Endothelial cell of umbilical vein (primary cell): ENCODE data around the gene BAG5. TPM values are rescaled to one million over a fixed set of nuclear protein-coding genes. Genes with fewer than 3 reads are reported as not detected.
A peak's percentile ranks its signal among the peaks of the same experiment; 100 is the strongest.

Experiments
- BruUV-seq: library from RNA; stranded (reverse); fragments of 400-500 nt; replicated peaks from 2 replicates; lab custom pipeline; 2021; lab: Mats Ljungman, UMichigan
- CTCF ChIA-PET: fragments of 300-600, 350-600 bp; sonication (Branson Sonifier 250); formaldehyde crosslinking; loops from one replicate; lab custom pipeline; 2021; ENCODE audit warnings: antibody characterized with exemption, inconsistent platforms; lab: Charles Lee
- POLR2A ChIA-PET: fragments of 300-600, 350-600 bp; sonication (Branson Sonifier 250); formaldehyde crosslinking; loops from one replicate; lab custom pipeline; 2021; ENCODE audit warnings: antibody characterized with exemption, inconsistent platforms; lab: Charles Lee
- DNase-seq: peaks from one replicate; pipeline ENCODE4 v3.0.0-alpha.2; 2011; ENCODE audit warnings: low read depth, low spot score
- FAIRE-seq: peaks from 2 replicates; lab custom pipeline; 2011; peaks lifted over from hg19 to GRCh38; lab: Jason Lieb, UNC
- H2AFZ ChIP-seq: 2 replicates; pipeline ENCODE4 v1.6.0; 2012; ENCODE audit warnings: low read depth, low read length, control low read depth, inconsistent platforms
- H3K27ac ChIP-seq: 2 replicates; pipeline ENCODE4 v1.5.1; 2011; ENCODE audit warnings: low read depth, mild to moderate bottlenecking, control low read depth, low read length, moderate library complexity; ENCODE audit not compliant: insufficient read depth
- H3K27me3 ChIP-seq, 2 experiments: 2 replicates each; pipeline versions ENCODE4 v1.6.0 to v1.6.1; 2011; ENCODE audit warnings: low read length in 2 of 2, mixed read lengths in 1 of 2; ENCODE audit not compliant: control insufficient read depth in 2 of 2, insufficient read depth in 2 of 2
- H3K36me3 ChIP-seq, 2 experiments: 2 replicates in 1 of 2; 3 replicates in 1 of 2; pipeline ENCODE4 v1.5.1; 2011; ENCODE audit warnings: low read length in 2 of 2, mild to moderate bottlenecking in 1 of 2, moderate library complexity in 1 of 2; ENCODE audit not compliant: control insufficient read depth in 2 of 2, insufficient read depth in 2 of 2; ENCODE audit errors: extremely low read depth in 1 of 2
- H3K4me1 ChIP-seq: 3 replicates; pipeline ENCODE4 v1.5.1; 2011; ENCODE audit warnings: mild to moderate bottlenecking, low read length; ENCODE audit not compliant: control insufficient read depth, insufficient read depth; ENCODE audit errors: extremely low read depth
- H3K4me2 ChIP-seq: 2 replicates; pipeline ENCODE4 v1.6.1; 2011; ENCODE audit warnings: low read length, control low read depth, mixed read lengths; ENCODE audit not compliant: insufficient read depth
- H3K4me3 ChIP-seq, 3 experiments: fragments of 200-600 bp in 1 of 3; sonication (generic), shearing (Covaris generic) in 1 of 3; replicated peaks in 1 of 3; 2 replicates each; pipeline ENCODE4 v1.5.1; 2011 to 2016; ENCODE audit warnings: control low read depth in 3 of 3, low read length in 3 of 3, mild to moderate bottlenecking in 2 of 3, inconsistent platforms in 1 of 3, low read depth in 1 of 3, moderate library complexity in 1 of 3; ENCODE audit not compliant: insufficient read depth in 1 of 3
- H3K79me2 ChIP-seq: 2 replicates; pipeline ENCODE4 v1.6.0; 2012; ENCODE audit warnings: low read length, inconsistent platforms; ENCODE audit not compliant: control insufficient read depth, insufficient read depth
- H3K9ac ChIP-seq: replicated peaks from 2 replicates; pipeline ENCODE3; 2011; ENCODE audit warnings: low read length, control low read depth; ENCODE audit not compliant: insufficient read depth; ENCODE audit errors: extremely low read depth
- H3K9me1 ChIP-seq: replicated peaks from 3 replicates; pipeline ENCODE4 v1.6.0; 2011; ENCODE audit warnings: mild to moderate bottlenecking, low read length; ENCODE audit not compliant: control insufficient read depth, insufficient read depth; ENCODE audit errors: extremely low read depth
- H3K9me3 ChIP-seq: replicated peaks from 2 replicates; pipeline ENCODE4 v1.5.1; 2012; ENCODE audit warnings: low read length, inconsistent platforms; ENCODE audit not compliant: control insufficient read depth, insufficient read depth
- H4K20me1 ChIP-seq: replicated peaks from 2 replicates; pipeline ENCODE3; 2011; ENCODE audit warnings: mild to moderate bottlenecking, low read length; ENCODE audit not compliant: control insufficient read depth, insufficient read depth; ENCODE audit errors: extremely low read depth
- EZH2 ChIP-seq: IDR thresholded peaks from 2 replicates; pipeline ENCODE4 v1.6.1; 2012; ENCODE audit warnings: borderline replicate concordance, low read depth, mild to moderate bottlenecking, moderate library complexity, low read length, inconsistent platforms; ENCODE audit not compliant: severe bottlenecking
- FOS ChIP-seq: IDR thresholded peaks from 2 replicates; pipeline ENCODE4 v1.6.1; 2011; ENCODE audit warnings: mild to moderate bottlenecking, low read length, moderate library complexity, borderline replicate concordance; ENCODE audit not compliant: insufficient read depth
- GATA2 ChIP-seq: IDR thresholded peaks from 2 replicates; pipeline ENCODE4 v1.7.0; 2011; ENCODE audit warnings: low read depth, mild to moderate bottlenecking, moderate library complexity, mixed read lengths, low read length; ENCODE audit not compliant: insufficient read length, insufficient read depth
- JUN ChIP-seq: IDR thresholded peaks from 2 replicates; pipeline ENCODE4 v1.6.1; 2011; ENCODE audit warnings: borderline replicate concordance, low read depth; ENCODE audit not compliant: insufficient read length, insufficient read depth
- MYC ChIP-seq: IDR thresholded peaks from one replicate; pipeline ENCODE4 v1.6.1; 2011; ENCODE audit warnings: mild to moderate bottlenecking, low read depth, low read length
- POLR2A ChIP-seq: IDR thresholded peaks from 2 replicates; pipeline ENCODE4 v1.6.1; 2012; ENCODE audit warnings: low read depth, mild to moderate bottlenecking, control low read depth, low read length
- POLR2AphosphoS5 ChIP-seq: IDR thresholded peaks from 2 replicates; pipeline ENCODE4 v1.6.1; 2012; ENCODE audit warnings: low read depth, mild to moderate bottlenecking, control low read depth, low read length, moderate library complexity; ENCODE audit not compliant: insufficient read depth
- dilution Hi-C: fragments of 300-500 bp; cut with MboI; formaldehyde crosslinking; loops from one replicate; pipeline ENCODE4 v1.15.0; 2019; ENCODE audit warnings: low sequenced_read_pairs; ENCODE audit not compliant: extremely low pct_ligation_motif_present
- intact Hi-C: fragments of 100-400 bp; cut with micrococcal nuclease; formaldehyde crosslinking; loops from one replicate; pipeline ENCODE4 v1.10.0; 2022
- polyA plus RNA-seq, 4 experiments: library from polyadenylated mRNA; depleted of rRNA in 3 of 4; stranded (reverse) in 3 of 4; unstranded in 1 of 4; fragments of >200 nt; gene quantifications; 2 replicates each; pipeline versions ENCODE4 v1.2.1 to v1.2.3, GENCODE V29; 2011 to 2012; ENCODE audit warnings: missing spikeins in 1 of 4
- total RNA-seq: library from RNA; stranded (reverse); gene quantifications from 2 replicates; pipeline ENCODE4 v1.2.3, GENCODE V29; 2021
- TF ChIP-seq, protein P1 (sequence below): IDR thresholded peaks from 2 replicates; pipeline ENCODE4 v1.6.1; 2011; ENCODE audit not compliant: insufficient read depth, insufficient read length
- TF ChIP-seq, protein P2 (sequence below), 2 donors: IDR thresholded peaks; 1 replicate in 1 of 2; 2 replicates in 1 of 2; pipeline ENCODE4 v1.5.1; 2011; ENCODE audit warnings: low read length in 2 of 2, mild to moderate bottlenecking in 2 of 2, moderate library complexity in 2 of 2, control low read depth in 1 of 2, inconsistent platforms in 1 of 2, low read depth in 1 of 2; ENCODE audit not compliant: insufficient read depth in 1 of 2; ENCODE audit errors: extremely low read depth in 1 of 2

The BAG5 gene
- total and polyA plus RNA-seq, 2 donors (not counting 3 experiments of a cell fraction or from before 2014, with no cell fraction given), result 6.3 to 32.5 TPM

DNA sequence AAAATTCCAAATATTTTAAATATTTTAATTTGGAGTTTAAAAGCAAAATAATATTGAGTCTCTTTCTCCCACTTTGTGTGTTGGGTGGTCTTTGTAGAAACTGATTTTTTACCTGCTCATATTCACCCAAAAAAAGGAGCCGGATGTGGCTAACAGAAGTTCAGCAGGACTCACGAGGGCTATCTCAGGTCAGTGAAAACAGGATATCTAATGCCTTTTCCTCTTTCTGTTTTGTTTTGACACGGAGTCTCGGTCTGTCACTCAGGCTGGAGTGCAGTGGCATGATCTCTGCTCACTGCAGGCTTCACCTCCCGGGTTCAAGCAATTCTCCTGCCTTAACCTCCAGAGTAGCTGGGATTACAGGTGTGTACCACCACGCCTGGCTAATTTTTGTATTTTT lies 31.1 kb upstream of the BAG5 start:
- H3K9me1 ChIP-seq, result no peaks in the 10 kb centered on the region
- peaks cover 3% of the 10 kb centered on the region for H3K4me1 ChIP-seq
- ChIA-PET CTCF (no interaction called here), POLR2A (no interaction called here)
- no peaks in the 10 kb centered on the region for H3K27me3 ChIP-seq
- intact Hi-C loops (no loop called here), dilution Hi-C loops (no loop called here)
- peaks cover 3 to 8% of the 10 kb centered on the region in 2 experiments for H3K36me3 ChIP-seq
- no TSS peak for BruUV-seq
- DNase-seq (peak; percentile 28), FAIRE-seq (peak; percentile 70)
- no peak overlapping the region for H3K4me2 ChIP-seq
- no peaks in the 10 kb centered on the region for H4K20me1 ChIP-seq
- no peaks in the 10 kb centered on the region for H3K9me3 ChIP-seq
- H3K4me3 ChIP-seq, result no peak overlapping the region
- H2AFZ ChIP-seq, result no peak overlapping the region
- H3K9ac ChIP-seq, result no peak overlapping the region
- H3K79me2 ChIP-seq, result no peaks in the 10 kb centered on the region
- no peak overlapping the region for H3K27ac ChIP-seq
- TF ChIP-seq POLR2A, result no peak
- TF ChIP-seq POLR2AphosphoS5, result no peak
- TF ChIP-seq MYC, result no peak
- TF ChIP-seq JUN, result no peak
- TF ChIP-seq FOS, result no peak
- TF ChIP-seq, protein P1, sequence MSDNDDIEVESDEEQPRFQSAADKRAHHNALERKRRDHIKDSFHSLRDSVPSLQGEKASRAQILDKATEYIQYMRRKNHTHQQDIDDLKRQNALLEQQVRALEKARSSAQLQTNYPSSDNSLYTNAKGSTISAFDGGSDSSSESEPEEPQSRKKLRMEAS, result no peak
- TF ChIP-seq, protein P2, sequence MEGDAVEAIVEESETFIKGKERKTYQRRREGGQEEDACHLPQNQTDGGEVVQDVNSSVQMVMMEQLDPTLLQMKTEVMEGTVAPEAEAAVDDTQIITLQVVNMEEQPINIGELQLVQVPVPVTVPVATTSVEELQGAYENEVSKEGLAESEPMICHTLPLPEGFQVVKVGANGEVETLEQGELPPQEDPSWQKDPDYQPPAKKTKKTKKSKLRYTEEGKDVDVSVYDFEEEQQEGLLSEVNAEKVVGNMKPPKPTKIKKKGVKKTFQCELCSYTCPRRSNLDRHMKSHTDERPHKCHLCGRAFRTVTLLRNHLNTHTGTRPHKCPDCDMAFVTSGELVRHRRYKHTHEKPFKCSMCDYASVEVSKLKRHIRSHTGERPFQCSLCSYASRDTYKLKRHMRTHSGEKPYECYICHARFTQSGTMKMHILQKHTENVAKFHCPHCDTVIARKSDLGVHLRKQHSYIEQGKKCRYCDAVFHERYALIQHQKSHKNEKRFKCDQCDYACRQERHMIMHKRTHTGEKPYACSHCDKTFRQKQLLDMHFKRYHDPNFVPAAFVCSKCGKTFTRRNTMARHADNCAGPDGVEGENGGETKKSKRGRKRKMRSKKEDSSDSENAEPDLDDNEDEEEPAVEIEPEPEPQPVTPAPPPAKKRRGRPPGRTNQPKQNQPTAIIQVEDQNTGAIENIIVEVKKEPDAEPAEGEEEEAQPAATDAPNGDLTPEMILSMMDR (IDR thresholded peaks at IDR 0.05; ENCODE audit: extremely low read depth in 1 of 2, insufficient read depth in 1 of 2, low read depth in 1 of 2, low read length in 2 of 2), result no peak
- TF ChIP-seq EZH2, result no peak
- no peak for TF ChIP-seq GATA2
